SU-DHL-6 (cell line): Measurements from ENCODE around the gene CAPN15.
"Not testable (repeated sequence)": the region's sequence is repeated elsewhere in the genome, so short reads cannot be mapped to it uniquely, and the experiment has no call there.

Experiments used
- H2AFZ ChIP-seq: fragments of 200-600 bp; sonication (generic); 2 replicates; pipeline ENCODE4 v1.6.1; 2014; ENCODE audit warnings: low read depth, mild to moderate bottlenecking, moderate library complexity, mixed read lengths, antibody characterized with exemption, low read length; ENCODE audit not compliant: severe bottlenecking
- H3F3A ChIP-seq: fragments of 200-600 bp; shearing (Covaris generic); 2 replicates; pipeline ENCODE4 v1.6.0; 2016; ENCODE audit warnings: antibody characterized with exemption, mild to moderate bottlenecking; ENCODE audit not compliant: insufficient read depth
- H3K27ac ChIP-seq: fragments of 200-600 bp; sonication (generic); 2 replicates; pipeline ENCODE4 v1.5.1; 2016; ENCODE audit warnings: low read depth, mild to moderate bottlenecking, low read length, moderate library complexity, mixed read lengths
- H3K27me3 ChIP-seq: fragments of 200-600 bp; sonication (generic), shearing (Covaris generic); 2 replicates; pipeline ENCODE4 v1.6.0; 2014; ENCODE audit warnings: mild to moderate bottlenecking, low read length
- H3K36me3 ChIP-seq: fragments of 200-600 bp; sonication (generic); 2 replicates; pipeline ENCODE4 v1.6.1; 2014; ENCODE audit warnings: mild to moderate bottlenecking, low read length, mixed read lengths
- H3K4me2 ChIP-seq: fragments of 300-600, 200-600 bp; shearing (Covaris generic), sonication (generic); 2 replicates; pipeline ENCODE4 v1.6.0; 2014; ENCODE audit warnings: low read length, low read depth, mild to moderate bottlenecking; ENCODE audit not compliant: poor library complexity, severe bottlenecking
- H3K4me3 ChIP-seq: fragments of 200-600 bp; sonication (generic); 2 replicates; pipeline ENCODE4 v1.5.1; 2014; ENCODE audit warnings: antibody characterized with exemption, low read length, mild to moderate bottlenecking, mixed read lengths; ENCODE audit not compliant: insufficient read depth, poor library complexity, severe bottlenecking
- H3K79me2 ChIP-seq: fragments of 200-600 bp; sonication (generic); 2 replicates; pipeline ENCODE4 v1.6.1; 2014; ENCODE audit warnings: mild to moderate bottlenecking, low read length, moderate library complexity; ENCODE audit not compliant: insufficient read depth
- H3K9ac ChIP-seq: fragments of 200-600 bp; sonication (generic); 2 replicates; pipeline ENCODE4 v1.7.0; 2014; ENCODE audit warnings: mild to moderate bottlenecking, low read length
- H3K9me2 ChIP-seq: fragments of 200-600 bp; sonication (generic); replicated peaks from 2 replicates; pipeline ENCODE4 v1.6.1; 2014; ENCODE audit warnings: low read length; ENCODE audit not compliant: insufficient read depth
- H3K9me3 ChIP-seq: fragments of 200-600 bp; sonication (generic); 2 replicates; pipeline ENCODE4 v1.6.1; 2014; ENCODE audit warnings: low read length, mixed read lengths; ENCODE audit not compliant: insufficient read depth
- H4K20me1 ChIP-seq: fragments of 200-600 bp; sonication (generic); 2 replicates; pipeline ENCODE4 v1.6.1; 2014; ENCODE audit warnings: low read depth, mild to moderate bottlenecking, antibody characterized with exemption, low read length, moderate library complexity, mixed read lengths
- EZH2phosphoT487 ChIP-seq: fragments of 200-600 bp; sonication (generic), shearing (Covaris generic); conservative IDR thresholded peaks from 2 replicates; pipeline ENCODE4 v1.6.1; 2018; ENCODE audit warnings: mild to moderate bottlenecking, antibody characterized with exemption, low read length, moderate library complexity, mixed read lengths
- TF ChIP-seq, protein P1 (sequence below): fragments of 200-600 bp; sonication (generic); IDR thresholded peaks from one replicate; pipeline ENCODE4 v1.5.1; 2017; ENCODE audit warnings: antibody characterized with exemption, mild to moderate bottlenecking, low read length, moderate library complexity; ENCODE audit not compliant: insufficient read depth, poor library complexity, severe bottlenecking

The CAPN15 gene

DNA sequence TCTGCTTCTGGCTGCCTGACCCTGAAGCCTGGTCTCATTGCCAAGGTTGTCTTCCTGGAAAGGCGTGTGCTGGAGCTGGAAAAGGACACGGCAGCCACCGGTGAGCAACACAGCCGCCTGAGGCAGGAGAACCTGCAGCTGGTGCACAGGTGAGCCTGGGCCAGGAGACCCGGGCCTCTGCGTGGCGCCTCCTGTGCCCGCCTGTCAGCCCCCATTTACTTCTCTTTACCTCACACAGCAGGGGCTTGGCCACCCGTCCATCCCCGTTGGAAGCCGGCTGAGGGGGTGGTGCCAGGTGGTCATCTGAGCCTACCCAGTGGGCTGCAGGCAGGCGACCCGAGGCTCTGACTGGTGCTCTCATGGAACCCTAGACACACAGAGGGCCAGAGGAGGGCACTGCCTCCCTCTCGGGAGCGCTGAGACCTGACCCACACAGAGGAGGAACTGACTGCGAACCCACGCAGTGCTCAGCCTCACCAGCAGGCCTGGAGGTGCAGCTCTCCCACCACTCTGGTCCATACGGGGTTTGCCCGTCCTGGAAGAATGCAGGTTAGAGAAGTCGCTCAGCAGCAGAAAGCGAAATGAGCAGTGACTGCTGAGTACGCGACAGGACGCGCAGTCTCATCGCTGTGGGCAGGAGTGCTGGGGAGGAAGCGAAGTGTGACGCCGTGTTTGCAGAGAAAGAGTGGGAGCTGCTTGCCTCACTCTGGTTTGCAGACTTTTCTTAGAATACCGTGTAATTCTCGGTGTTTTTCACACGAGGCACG lies 21.9 kb upstream of the CAPN15 start:
- Histone ChIP-seq H4K20me1 (no peaks in the 10 kb centered on the region), H3K4me2 (no peak overlapping the region)

DNA sequence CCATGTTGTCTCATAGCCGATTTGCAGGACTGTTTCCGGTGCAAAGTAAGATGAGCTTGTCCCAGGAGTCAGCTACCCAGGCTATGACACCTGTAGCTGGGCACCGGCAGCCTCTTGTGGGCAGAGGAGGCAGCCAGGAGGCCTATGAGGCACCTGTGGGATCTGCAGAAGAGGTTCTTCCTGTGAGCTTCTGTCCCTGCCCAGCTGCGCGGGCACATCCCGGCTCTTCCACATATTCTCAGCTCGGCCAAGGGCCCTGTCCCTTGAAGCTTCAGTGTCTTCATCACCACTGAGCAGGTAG lies 21.3 kb upstream of the CAPN15 start:
- Histone ChIP-seq H3K9ac (no peak overlapping the region), H3K27me3 (no peaks in the 10 kb centered on the region), H3K9me3 (no peaks in the 10 kb centered on the region), H3K27ac (no peak overlapping the region), H3K36me3 (no peaks in the 10 kb centered on the region), H3K4me3 (no peak overlapping the region), H2AFZ (no peak overlapping the region), H3K9me2 (no peaks in the 10 kb centered on the region), H3K4me2 (no peak overlapping the region), H3F3A (no peaks in the 10 kb centered on the region), H4K20me1 (no peaks in the 10 kb centered on the region), H3K79me2 (no peaks in the 10 kb centered on the region)
- TF ChIP-seq, protein P1, sequence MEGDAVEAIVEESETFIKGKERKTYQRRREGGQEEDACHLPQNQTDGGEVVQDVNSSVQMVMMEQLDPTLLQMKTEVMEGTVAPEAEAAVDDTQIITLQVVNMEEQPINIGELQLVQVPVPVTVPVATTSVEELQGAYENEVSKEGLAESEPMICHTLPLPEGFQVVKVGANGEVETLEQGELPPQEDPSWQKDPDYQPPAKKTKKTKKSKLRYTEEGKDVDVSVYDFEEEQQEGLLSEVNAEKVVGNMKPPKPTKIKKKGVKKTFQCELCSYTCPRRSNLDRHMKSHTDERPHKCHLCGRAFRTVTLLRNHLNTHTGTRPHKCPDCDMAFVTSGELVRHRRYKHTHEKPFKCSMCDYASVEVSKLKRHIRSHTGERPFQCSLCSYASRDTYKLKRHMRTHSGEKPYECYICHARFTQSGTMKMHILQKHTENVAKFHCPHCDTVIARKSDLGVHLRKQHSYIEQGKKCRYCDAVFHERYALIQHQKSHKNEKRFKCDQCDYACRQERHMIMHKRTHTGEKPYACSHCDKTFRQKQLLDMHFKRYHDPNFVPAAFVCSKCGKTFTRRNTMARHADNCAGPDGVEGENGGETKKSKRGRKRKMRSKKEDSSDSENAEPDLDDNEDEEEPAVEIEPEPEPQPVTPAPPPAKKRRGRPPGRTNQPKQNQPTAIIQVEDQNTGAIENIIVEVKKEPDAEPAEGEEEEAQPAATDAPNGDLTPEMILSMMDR, result no peak

More for the DNA sequence above, 21.9 kb upstream of the CAPN15 start:
- no peak for TF ChIP-seq EZH2phosphoT487
- TF ChIP-seq, protein P1, result no peak
- no peak overlapping the region for H3K4me3 ChIP-seq
- H2AFZ ChIP-seq, result no peak overlapping the region
- H3K36me3 ChIP-seq, result no peaks in the 10 kb centered on the region
- no peaks in the 10 kb centered on the region for H3K79me2 ChIP-seq
- no peaks in the 10 kb centered on the region for H3K9me3 ChIP-seq
- no peaks in the 10 kb centered on the region for H3F3A ChIP-seq
- no peak overlapping the region for H3K9ac ChIP-seq
- no peaks in the 10 kb centered on the region for H3K27me3 ChIP-seq
- H3K27ac ChIP-seq, result no peak overlapping the region
- no peaks in the 10 kb centered on the region for H3K9me2 ChIP-seq

DNA sequence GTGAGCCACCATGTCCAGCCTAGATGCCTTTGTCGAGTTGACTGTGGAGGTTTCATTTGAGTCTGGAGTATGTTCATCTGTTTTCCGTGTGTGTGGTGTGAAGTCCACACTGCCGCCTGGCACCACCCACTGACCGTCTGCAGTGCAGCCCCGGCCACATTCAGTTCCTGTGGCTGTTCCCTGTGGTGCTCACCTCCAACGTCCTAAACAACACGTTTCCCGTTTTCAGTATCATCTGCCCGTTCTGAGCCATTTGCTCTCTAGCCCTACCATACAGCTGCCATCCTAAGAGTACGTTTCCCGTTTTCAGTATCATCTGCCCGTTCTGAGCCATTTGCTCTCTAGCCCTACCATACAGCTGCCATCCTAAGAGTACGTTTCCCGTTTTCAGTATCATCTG lies 20.0 kb upstream of the CAPN15 start:
- H3F3A ChIP-seq, H4K20me1 ChIP-seq, H3K27ac ChIP-seq, H3K9me2 ChIP-seq, H3K36me3 ChIP-seq, H3K4me2 ChIP-seq, H3K9me3 ChIP-seq, H3K4me3 ChIP-seq, H3K27me3 ChIP-seq, H3K79me2 ChIP-seq, H2AFZ ChIP-seq, H3K9ac ChIP-seq: not testable (repeated sequence)

DNA sequence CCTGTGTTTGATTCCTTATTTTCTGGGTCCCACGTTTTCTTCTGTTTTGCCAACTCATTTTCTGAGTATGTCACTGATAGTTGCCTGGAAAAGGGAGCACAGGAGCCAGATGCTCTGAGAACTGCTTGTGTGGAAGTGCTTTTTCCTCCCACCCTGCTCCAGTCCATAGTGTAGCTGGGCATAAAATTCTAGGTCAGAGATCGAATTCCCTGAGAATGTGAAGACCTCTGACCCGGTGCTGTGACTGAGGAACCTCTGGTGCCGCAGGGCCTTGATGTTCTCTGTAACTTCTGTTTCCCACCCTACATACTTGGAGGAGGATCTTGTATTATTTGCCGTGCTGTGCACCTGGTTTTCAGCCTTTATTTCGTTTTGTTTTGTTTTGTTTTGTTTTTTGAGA lies 19.5 kb upstream of the CAPN15 start:
- Histone ChIP-seq H3K27me3 (no peaks in the 10 kb centered on the region), H3K4me3 (no peak overlapping the region)

More for the DNA sequence above, 19.5 kb upstream of the CAPN15 start:
- Histone ChIP-seq H3K36me3 (no peaks in the 10 kb centered on the region), H3K9me3 (no peaks in the 10 kb centered on the region), H3K27ac (no peak overlapping the region), H3K9ac (no peak overlapping the region), H4K20me1 (no peaks in the 10 kb centered on the region), H3F3A (no peaks in the 10 kb centered on the region), H2AFZ (no peak overlapping the region), H3K9me2 (no peaks in the 10 kb centered on the region), H3K79me2 (no peaks in the 10 kb centered on the region), H3K4me2 (no peak overlapping the region)
- TF ChIP-seq, protein P1, result no peak
- TF ChIP-seq EZH2phosphoT487, result no peak
